HepG2 (cell line): ENCODE results near the gene C5. TPM values are rescaled to one million over a fixed set of nuclear protein-coding genes. Genes with fewer than 3 reads are reported as not detected.
A peak's percentile ranks its signal among the peaks of the same experiment; 100 is the strongest.

Experiments
- AKAP8 ChIP-seq: sonication (generic); formaldehyde crosslinking; IDR thresholded peaks from 2 replicates; pipeline ENCODE4 v1.5.1; 2020; ENCODE audit warnings: mild to moderate bottlenecking, missing genetic modification reagents
- CBX1 ChIP-seq: IDR thresholded peaks from one replicate; pipeline ENCODE4 v1.6.1; 2016; ENCODE audit warnings: antibody characterized with exemption, low read depth
- DNMT1 ChIP-seq: sonication (generic); formaldehyde crosslinking; IDR thresholded peaks from 2 replicates; pipeline ENCODE4 v1.5.1; 2020; ENCODE audit warnings: mild to moderate bottlenecking, missing genetic modification reagents
- HOXA3 ChIP-seq: sonication (generic); formaldehyde crosslinking; IDR thresholded peaks from 2 replicates; pipeline ENCODE4 v1.5.0; 2020; ENCODE audit warnings: missing genetic modification reagents
- NR2C2 ChIP-seq: sonication (generic); formaldehyde crosslinking; IDR thresholded peaks from 2 replicates; pipeline ENCODE4 v1.4.0; 2020; ENCODE audit warnings: missing genetic modification reagents, mild to moderate bottlenecking, moderate library complexity, borderline replicate concordance
- PITX1 ChIP-seq: sonication (generic); formaldehyde crosslinking; IDR thresholded peaks from 2 replicates; pipeline ENCODE4 v1.5.1; 2020; ENCODE audit warnings: mild to moderate bottlenecking, missing genetic modification reagents
- POLR2G ChIP-seq: fragments of 200-400 bp; formaldehyde crosslinking; IDR thresholded peaks from 2 replicates; pipeline ENCODE4 v1.6.1; 2018; ENCODE audit warnings: mild to moderate bottlenecking, low read depth, low read length, moderate library complexity
- RFXANK ChIP-seq: IDR thresholded peaks from 2 replicates; pipeline ENCODE4 v1.6.1; 2016
- SOX6 ChIP-seq, 2 experiments: fragments of 450-650 bp in 1 of 2; sonication (generic) in 1 of 2; formaldehyde crosslinking in 1 of 2; IDR thresholded peaks; 2 replicates each; pipeline versions ENCODE4 v1.4.0 to v1.6.1; 2017 to 2020; ENCODE audit warnings: antibody characterized with exemption in 1 of 2, mild to moderate bottlenecking in 1 of 2, missing genetic modification reagents in 1 of 2
- THAP11 ChIP-seq: IDR thresholded peaks from 2 replicates; pipeline ENCODE4 v1.6.1; 2016; ENCODE audit warnings: missing biosample characterization, missing genetic modification reagents
- ZNF607 ChIP-seq: sonication (generic); formaldehyde crosslinking; IDR thresholded peaks from 2 replicates; pipeline ENCODE4 v1.5.1; 2020; ENCODE audit warnings: missing genetic modification reagents, mild to moderate bottlenecking, borderline replicate concordance
- ZNF709 ChIP-seq: sonication (generic); formaldehyde crosslinking; IDR thresholded peaks from 2 replicates; pipeline ENCODE4 v1.5.0; 2020; ENCODE audit warnings: mild to moderate bottlenecking, missing genetic modification reagents
- polyA plus RNA-seq, 8 experiments: library from polyadenylated mRNA; depleted of rRNA in 3 of 8; stranded (reverse) in 7 of 8; unstranded in 1 of 8; fragments of >200 nt; fragmentation: Illumina TruSeq in 4 of 8; extraction: Trizol in 4 of 8; gene quantifications; 2 replicates each; pipeline versions ENCODE4 v1.2.1 to v1.2.3, GENCODE V29; 2011 to 2016; ENCODE audit warnings: low read depth in 4 of 8, missing spikeins in 1 of 8, mixed read lengths in 1 of 8; ENCODE audit not compliant: insufficient read depth in 1 of 8
- total RNA-seq, 5 experiments: library from RNA; depleted of rRNA; stranded (reverse); fragments of >200 nt; fragmentation: Illumina TruSeq; extraction: Trizol; gene quantifications; 2 replicates each; pipeline ENCODE4 v1.2.3, GENCODE V29; 2016; ENCODE audit warnings: low read depth in 1 of 5
- TF ChIP-seq, protein P1 (sequence below): sonication (generic); formaldehyde crosslinking; IDR thresholded peaks from 2 replicates; pipeline ENCODE4 v1.4.0; 2020; ENCODE audit warnings: missing genetic modification reagents
- TF ChIP-seq, protein P2 (sequence below): sonication (generic); formaldehyde crosslinking; IDR thresholded peaks from 2 replicates; pipeline ENCODE4 v1.5.0; 2020; ENCODE audit warnings: missing genetic modification reagents, mild to moderate bottlenecking, borderline replicate concordance
- TF ChIP-seq, protein P3 (sequence below): sonication (generic); formaldehyde crosslinking; IDR thresholded peaks from 2 replicates; pipeline ENCODE4 v1.4.0; 2020; ENCODE audit warnings: low read depth, mild to moderate bottlenecking, missing genetic modification reagents
- TF ChIP-seq, protein P4 (sequence below): sonication (generic); formaldehyde crosslinking; IDR thresholded peaks from 2 replicates; pipeline ENCODE4 v1.5.1; 2020; ENCODE audit warnings: missing genetic modification reagents, mild to moderate bottlenecking, borderline replicate concordance
- TF ChIP-seq, protein P5 (sequence below): sonication (generic); formaldehyde crosslinking; IDR thresholded peaks from 2 replicates; pipeline ENCODE4 v1.4.0; 2020; ENCODE audit warnings: missing genetic modification reagents; ENCODE audit errors: not compliant biosample characterization
- TF ChIP-seq, protein P6 (sequence below): sonication (generic); formaldehyde crosslinking; IDR thresholded peaks from 2 replicates; pipeline ENCODE4 v1.4.0; 2020; ENCODE audit warnings: missing genetic modification reagents

C5 gene
- total and polyA plus RNA-seq, 2 of the 13 experiments (the other 11 are each of a cell fraction or from before 2014, with no cell fraction given): 57.6 to 192 TPM

DNA sequence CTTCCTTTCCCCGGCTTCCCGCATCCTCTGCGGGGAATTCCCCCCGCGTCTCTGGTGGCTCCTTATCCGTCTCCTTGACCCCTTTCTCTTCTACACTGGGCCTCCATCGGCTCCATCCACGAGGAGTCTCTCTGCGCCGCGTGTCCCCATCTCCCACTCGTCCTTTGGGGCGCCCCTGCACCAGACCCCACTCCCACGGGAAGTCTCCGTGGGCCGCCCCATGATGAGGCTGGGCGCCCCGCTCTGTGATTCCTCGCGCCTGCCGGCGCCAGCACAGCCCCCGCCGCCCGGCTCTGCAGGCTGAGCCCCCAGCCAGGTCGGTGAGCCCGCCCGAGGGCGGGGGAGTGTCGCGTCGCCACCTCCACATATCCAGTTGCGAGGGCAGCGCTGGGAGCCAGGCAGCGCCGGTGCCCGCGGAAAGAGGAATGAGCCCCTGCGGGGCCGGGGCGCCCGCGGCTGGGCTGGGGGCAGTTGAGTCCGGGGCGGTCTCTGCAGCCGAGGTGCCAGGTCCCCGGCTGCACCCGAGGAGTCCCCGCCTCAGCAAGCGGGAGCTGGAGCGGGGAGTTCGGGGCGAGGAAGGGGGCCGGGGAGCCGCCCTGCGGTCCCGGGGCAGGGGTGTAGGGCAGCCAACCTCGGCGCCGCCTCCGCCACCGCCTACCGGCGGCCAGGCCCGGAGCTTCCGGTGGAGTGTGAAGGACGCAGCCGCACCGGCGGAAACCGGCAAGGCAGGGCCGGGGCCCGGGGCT lies 121.4 kb downstream of the C5 start (continued):
- TF ChIP-seq ZNF709 (CRISPR knock-in tag) (0 out of 2 replicates have a peak, but pooled peaks have one; percentile 21), POLR2G (peak; percentile 84), DNMT1 (no peak), RFXANK (CRISPR knock-in tag) (no peak), CBX1 (no peak), HOXA3 (CRISPR knock-in tag) (peak; percentile 44; the same call in 1 of the 2 replicates), PITX1 (no peak), AKAP8 (CRISPR knock-in tag) (peak; percentile 45; the same call in 1 of the 2 replicates), ZNF607 (peak; percentile 77; the same call in 1 of the 2 replicates), NR2C2 (CRISPR knock-in tag) (0 out of 2 replicates have a peak, but pooled peaks have one; percentile 11), SOX6 (IDR thresholded peaks at IDR 0.05) (no peak), SOX6 (CRISPR knock-in tag; IDR thresholded peaks at IDR 0.05) (peak; percentile 14; the same call in 1 of the 2 replicates), THAP11 (peak; percentile 53)
- TF ChIP-seq, protein P1, sequence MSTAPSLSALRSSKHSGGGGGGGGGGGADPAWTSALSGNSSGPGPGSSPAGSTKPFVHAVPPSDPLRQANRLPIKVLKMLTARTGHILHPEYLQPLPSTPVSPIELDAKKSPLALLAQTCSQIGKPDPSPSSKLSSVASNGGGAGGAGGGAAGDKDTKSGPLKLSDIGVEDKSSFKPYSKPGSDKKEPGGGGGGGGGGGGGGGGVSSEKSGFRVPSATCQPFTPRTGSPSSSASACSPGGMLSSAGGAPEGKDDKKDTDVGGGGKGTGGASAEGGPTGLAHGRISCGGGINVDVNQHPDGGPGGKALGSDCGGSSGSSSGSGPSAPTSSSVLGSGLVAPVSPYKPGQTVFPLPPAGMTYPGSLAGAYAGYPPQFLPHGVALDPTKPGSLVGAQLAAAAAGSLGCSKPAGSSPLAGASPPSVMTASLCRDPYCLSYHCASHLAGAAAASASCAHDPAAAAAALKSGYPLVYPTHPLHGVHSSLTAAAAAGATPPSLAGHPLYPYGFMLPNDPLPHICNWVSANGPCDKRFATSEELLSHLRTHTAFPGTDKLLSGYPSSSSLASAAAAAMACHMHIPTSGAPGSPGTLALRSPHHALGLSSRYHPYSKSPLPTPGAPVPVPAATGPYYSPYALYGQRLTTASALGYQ: peak; percentile 63; the same call in 1 of the 2 replicates
- TF ChIP-seq, protein P2, sequence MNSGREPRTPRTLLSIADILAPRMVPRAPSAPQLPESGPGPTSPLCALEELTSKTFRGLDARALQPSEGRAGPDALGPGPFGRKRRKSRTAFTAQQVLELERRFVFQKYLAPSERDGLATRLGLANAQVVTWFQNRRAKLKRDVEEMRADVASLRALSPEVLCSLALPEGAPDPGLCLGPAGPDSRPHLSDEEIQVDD (CRISPR knock-in tag): 0 out of 2 replicates have a peak, but pooled peaks have one; percentile 41
- TF ChIP-seq, protein P3, sequence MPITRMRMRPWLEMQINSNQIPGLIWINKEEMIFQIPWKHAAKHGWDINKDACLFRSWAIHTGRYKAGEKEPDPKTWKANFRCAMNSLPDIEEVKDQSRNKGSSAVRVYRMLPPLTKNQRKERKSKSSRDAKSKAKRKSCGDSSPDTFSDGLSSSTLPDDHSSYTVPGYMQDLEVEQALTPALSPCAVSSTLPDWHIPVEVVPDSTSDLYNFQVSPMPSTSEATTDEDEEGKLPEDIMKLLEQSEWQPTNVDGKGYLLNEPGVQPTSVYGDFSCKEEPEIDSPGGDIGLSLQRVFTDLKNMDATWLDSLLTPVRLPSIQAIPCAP (CRISPR knock-in tag): 0 out of 2 replicates have a peak, but pooled peaks have one; percentile 12
- TF ChIP-seq, protein P4, sequence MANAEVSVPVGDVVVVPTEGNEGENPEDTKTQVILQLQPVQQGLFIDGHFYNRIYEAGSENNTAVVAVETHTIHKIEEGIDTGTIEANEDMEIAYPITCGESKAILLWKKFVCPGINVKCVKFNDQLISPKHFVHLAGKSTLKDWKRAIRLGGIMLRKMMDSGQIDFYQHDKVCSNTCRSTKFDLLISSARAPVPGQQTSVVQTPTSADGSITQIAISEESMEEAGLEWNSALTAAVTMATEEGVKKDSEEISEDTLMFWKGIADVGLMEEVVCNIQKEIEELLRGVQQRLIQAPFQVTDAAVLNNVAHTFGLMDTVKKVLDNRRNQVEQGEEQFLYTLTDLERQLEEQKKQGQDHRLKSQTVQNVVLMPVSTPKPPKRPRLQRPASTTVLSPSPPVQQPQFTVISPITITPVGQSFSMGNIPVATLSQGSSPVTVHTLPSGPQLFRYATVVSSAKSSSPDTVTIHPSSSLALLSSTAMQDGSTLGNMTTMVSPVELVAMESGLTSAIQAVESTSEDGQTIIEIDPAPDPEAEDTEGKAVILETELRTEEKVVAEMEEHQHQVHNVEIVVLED (CRISPR knock-in tag): peak; percentile 51
- TF ChIP-seq, protein P5, sequence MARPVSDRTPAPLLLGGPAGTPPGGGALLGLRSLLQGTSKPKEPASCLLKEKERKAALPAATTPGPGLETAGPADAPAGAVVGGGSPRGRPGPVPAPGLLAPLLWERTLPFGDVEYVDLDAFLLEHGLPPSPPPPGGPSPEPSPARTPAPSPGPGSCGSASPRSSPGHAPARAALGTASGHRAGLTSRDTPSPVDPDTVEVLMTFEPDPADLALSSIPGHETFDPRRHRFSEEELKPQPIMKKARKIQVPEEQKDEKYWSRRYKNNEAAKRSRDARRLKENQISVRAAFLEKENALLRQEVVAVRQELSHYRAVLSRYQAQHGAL (CRISPR knock-in tag): peak; percentile 51
- TF ChIP-seq, protein P6, sequence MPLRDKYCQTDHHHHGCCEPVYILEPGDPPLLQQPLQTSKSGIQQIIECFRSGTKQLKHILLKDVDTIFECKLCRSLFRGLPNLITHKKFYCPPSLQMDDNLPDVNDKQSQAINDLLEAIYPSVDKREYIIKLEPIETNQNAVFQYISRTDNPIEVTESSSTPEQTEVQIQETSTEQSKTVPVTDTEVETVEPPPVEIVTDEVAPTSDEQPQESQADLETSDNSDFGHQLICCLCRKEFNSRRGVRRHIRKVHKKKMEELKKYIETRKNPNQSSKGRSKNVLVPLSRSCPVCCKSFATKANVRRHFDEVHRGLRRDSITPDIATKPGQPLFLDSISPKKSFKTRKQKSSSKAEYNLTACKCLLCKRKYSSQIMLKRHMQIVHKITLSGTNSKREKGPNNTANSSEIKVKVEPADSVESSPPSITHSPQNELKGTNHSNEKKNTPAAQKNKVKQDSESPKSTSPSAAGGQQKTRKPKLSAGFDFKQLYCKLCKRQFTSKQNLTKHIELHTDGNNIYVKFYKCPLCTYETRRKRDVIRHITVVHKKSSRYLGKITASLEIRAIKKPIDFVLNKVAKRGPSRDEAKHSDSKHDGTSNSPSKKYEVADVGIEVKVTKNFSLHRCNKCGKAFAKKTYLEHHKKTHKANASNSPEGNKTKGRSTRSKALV (CRISPR knock-in tag): peak; percentile 63; the same call in 1 of the 2 replicates
